Activated CD8-positive, alpha-beta T cell treated with anti-CD3 and anti-CD28 coated beads, Interleukin-2, amount 10 ng/mL, durations not matched to agents 7 days and 5 days (primary cell): ENCODE data around the gene MYO1B. TPM values are rescaled to one million over a fixed set of nuclear protein-coding genes. Genes with fewer than 3 reads are reported as not detected.

Source experiments
- ATAC-seq: fragments of 150-1000 bp; cut with Tn5 transposase; one replicate; pipeline ENCODE4 v1.10.0; 2021; ENCODE audit warnings: moderate library complexity
- CTCF ChIA-PET: fragments of 350-600 bp; sonication (Branson Sonifier 250); formaldehyde crosslinking; loops from one replicate; lab custom pipeline; 2021; ENCODE audit warnings: antibody characterized with exemption; lab: Charles Lee
- POLR2A ChIA-PET: fragments of 350-600 bp; sonication (Branson Sonifier 250); formaldehyde crosslinking; loops from one replicate; lab custom pipeline; 2021; ENCODE audit warnings: antibody characterized with exemption; lab: Charles Lee
- DNase-seq: peaks from one replicate; pipeline ENCODE4 v3.0.0-alpha.2; 2020
- H3K27ac Mint-ChIP-seq: one replicate; pipeline ENCODE4 v1.8.0; 2021; ENCODE audit warnings: mild to moderate bottlenecking, mixed read lengths
- H3K27me3 Mint-ChIP-seq: one replicate; pipeline ENCODE4 v1.8.0; 2021; ENCODE audit warnings: low read depth, mixed read lengths
- H3K36me3 Mint-ChIP-seq: one replicate; pipeline ENCODE4 v1.8.0; 2021; ENCODE audit warnings: low read depth, mixed read lengths
- H3K4me1 Mint-ChIP-seq: one replicate; pipeline ENCODE4 v1.8.0; 2021; ENCODE audit warnings: low read depth, mixed read lengths
- H3K4me3 Mint-ChIP-seq: one replicate; pipeline ENCODE4 v1.8.0; 2021; ENCODE audit warnings: mild to moderate bottlenecking, mixed read lengths
- H3K9me3 Mint-ChIP-seq: one replicate; pipeline ENCODE4 v1.8.0; 2022; ENCODE audit warnings: mixed read lengths; ENCODE audit not compliant: insufficient read depth
- total RNA-seq, 2 experiments: library from RNA; stranded (reverse); gene quantifications; one replicate each; pipeline ENCODE4 v1.2.3, GENCODE V29; 2021

Gene MYO1B
- total RNA-seq, 2 experiments from 2014 or later = 2.6 to 3.4 TPM

GRCh38 chr2:191226196-191226595 lies 19.0 kb upstream of the MYO1B start:
- DNase-seq = no peak
- no peaks in the 10 kb centered on the region for H3K4me1 Mint-ChIP-seq
- CTCF ChIA-PET = interaction anchor here (2.6 kb wide), 1 partner anchor 174 kb away, joined by 7 read pairs; no protein-coding TSS in a partner anchor

GRCh38 chr2:191228333-191228732 lies 16.9 kb upstream of the MYO1B start:
- no peak overlapping the region for H3K27ac Mint-ChIP-seq
- ATAC-seq (no peak), DNase-seq (no peak)
- H3K4me1 Mint-ChIP-seq = no peaks in the 10 kb centered on the region
- H3K36me3 Mint-ChIP-seq = no peaks in the 10 kb centered on the region
- no peak overlapping the region for H3K4me3 Mint-ChIP-seq
- H3K27me3 Mint-ChIP-seq = no peaks in the 10 kb centered on the region
- H3K9me3 Mint-ChIP-seq = no peaks in the 10 kb centered on the region
- CTCF ChIA-PET = no interaction called here
- POLR2A ChIA-PET = no interaction called here

More at GRCh38 chr2:191226196-191226595, 19.0 kb upstream of the MYO1B start:
- no peak overlapping the region for H3K4me3 Mint-ChIP-seq
- H3K27me3 Mint-ChIP-seq = no peaks in the 10 kb centered on the region
- no peaks in the 10 kb centered on the region for H3K9me3 Mint-ChIP-seq
- POLR2A ChIA-PET = no interaction called here
- H3K27ac Mint-ChIP-seq = no peak overlapping the region
- ATAC-seq = no peak
- H3K36me3 Mint-ChIP-seq = no peaks in the 10 kb centered on the region

- no peaks in the 10 kb centered on the region for H3K9me3 Mint-ChIP-seq
- no peak overlapping the region for H3K27ac Mint-ChIP-seq
- ChIA-PET POLR2A (no interaction called here), CTCF (no interaction called here)
- no peaks in the 10 kb centered on the region for H3K27me3 Mint-ChIP-seq
- ATAC-seq = no peak
- no peaks in the 10 kb centered on the region for H3K4me1 Mint-ChIP-seq
- no peaks in the 10 kb centered on the region for H3K36me3 Mint-ChIP-seq
- DNase-seq = no peak
- H3K4me3 Mint-ChIP-seq = no peak overlapping the region
Observed at GRCh38 chr2:191228861-191229260, 16.3 kb upstream of the MYO1B start.

GRCh38 chr2:191230174-191230573 lies 15.0 kb upstream of the MYO1B start:
- H3K27me3 Mint-ChIP-seq = no peaks in the 10 kb centered on the region
- ChIA-PET CTCF (interaction anchor here (2.3 kb wide), 1 partner anchor 12 kb away, joined by 8 read pairs; no protein-coding TSS in a partner anchor), POLR2A (no interaction called here)
- H3K4me1 Mint-ChIP-seq = no peaks in the 10 kb centered on the region
- no peak for ATAC-seq
- H3K4me3 Mint-ChIP-seq = no peak overlapping the region
- DNase-seq = no peak
- no peaks in the 10 kb centered on the region for H3K9me3 Mint-ChIP-seq
- no peaks in the 10 kb centered on the region for H3K36me3 Mint-ChIP-seq
- no peak overlapping the region for H3K27ac Mint-ChIP-seq

GRCh38 chr2:191231995-191232394 lies 13.2 kb upstream of the MYO1B start:
- POLR2A ChIA-PET = no interaction called here
- no peak for DNase-seq
- Mint-ChIP-seq H3K27ac (no peak overlapping the region), H3K27me3 (no peaks in the 10 kb centered on the region), H3K4me1 (no peaks in the 10 kb centered on the region), H3K9me3 (no peaks in the 10 kb centered on the region), H3K4me3 (no peak overlapping the region), H3K36me3 (no peaks in the 10 kb centered on the region)
- CTCF ChIA-PET = interaction anchor here (2.3 kb wide), 1 partner anchor 13 kb away, joined by 8 read pairs; no protein-coding TSS in a partner anchor
- no peak for ATAC-seq

- no peak overlapping the region for H3K4me3 Mint-ChIP-seq
- no peak overlapping the region for H3K27ac Mint-ChIP-seq
- no peaks in the 10 kb centered on the region for H3K27me3 Mint-ChIP-seq
- no peaks in the 10 kb centered on the region for H3K9me3 Mint-ChIP-seq
- no peak for ATAC-seq
- CTCF ChIA-PET = no interaction called here
- POLR2A ChIA-PET = no interaction called here
- H3K36me3 Mint-ChIP-seq = no peaks in the 10 kb centered on the region
- DNase-seq = no peak
- no peaks in the 10 kb centered on the region for H3K4me1 Mint-ChIP-seq
Observed at GRCh38 chr2:191233533-191233932, 11.7 kb upstream of the MYO1B start.

- no peak overlapping the region for H3K27ac Mint-ChIP-seq
- H3K4me3 Mint-ChIP-seq = no peak overlapping the region
- ATAC-seq (no peak), DNase-seq (no peak)
- H3K9me3 Mint-ChIP-seq = no peaks in the 10 kb centered on the region
- H3K27me3 Mint-ChIP-seq = no peaks in the 10 kb centered on the region
- no peaks in the 10 kb centered on the region for H3K36me3 Mint-ChIP-seq
- no peaks in the 10 kb centered on the region for H3K4me1 Mint-ChIP-seq
- ChIA-PET POLR2A (no interaction called here), CTCF (no interaction called here)
Observed at GRCh38 chr2:191234376-191234775, 10.8 kb upstream of the MYO1B start.

GRCh38 chr2:191240871-191241270 lies 4.3 kb upstream of the MYO1B start:
- H3K36me3 Mint-ChIP-seq = no peaks in the 10 kb centered on the region
- ChIA-PET POLR2A (no interaction called here), CTCF (interaction anchor here (2.7 kb wide), 1 partner anchor 22 kb away, joined by 6 read pairs; no protein-coding TSS in a partner anchor)
- DNase-seq = no peak
- H3K4me3 Mint-ChIP-seq = no peak overlapping the region
- no peak for ATAC-seq
- peaks cover 8% of the 10 kb centered on the region for H3K27me3 Mint-ChIP-seq
- H3K27ac Mint-ChIP-seq = no peak overlapping the region
- H3K4me1 Mint-ChIP-seq = peaks cover 3% of the 10 kb centered on the region
- no peaks in the 10 kb centered on the region for H3K9me3 Mint-ChIP-seq

- Mint-ChIP-seq H3K9me3 (no peaks in the 10 kb centered on the region), H3K36me3 (no peaks in the 10 kb centered on the region), H3K4me1 (peaks cover 7% of the 10 kb centered on the region), H3K27me3 (peaks cover 11% of the 10 kb centered on the region), H3K27ac (no peak overlapping the region), H3K4me3 (no peak overlapping the region)
- ATAC-seq = no peak
- ChIA-PET POLR2A (no interaction called here), CTCF (no interaction called here)
- DNase-seq = no peak
Observed at GRCh38 chr2:191241418-191241817, 3.8 kb upstream of the MYO1B start.

GRCh38 chr2:191243154-191243553 lies 2.0 kb upstream of the MYO1B start:
- H3K4me3 Mint-ChIP-seq = no peak overlapping the region
- no peaks in the 10 kb centered on the region for H3K9me3 Mint-ChIP-seq
- H3K36me3 Mint-ChIP-seq = no peaks in the 10 kb centered on the region
- POLR2A ChIA-PET = interaction anchor here (0.5 kb wide), 1 partner anchor 448 kb away, joined by 3 read pairs; no protein-coding TSS in a partner anchor
- DNase-seq = no peak
- H3K27ac Mint-ChIP-seq = no peak overlapping the region
- H3K4me1 Mint-ChIP-seq = peaks cover 11% of the 10 kb centered on the region
- CTCF ChIA-PET = no interaction called here
- ATAC-seq = no peak
- H3K27me3 Mint-ChIP-seq = peaks cover 22% of the 10 kb centered on the region

GRCh38 chr2:191244350-191244749 lies 854 bp upstream of the MYO1B start:
- ATAC-seq (no peak), DNase-seq (no peak)
- Mint-ChIP-seq H3K27ac (no peak overlapping the region), H3K9me3 (no peaks in the 10 kb centered on the region), H3K27me3 (peaks cover 22% of the 10 kb centered on the region), H3K4me1 (peaks cover 11% of the 10 kb centered on the region), H3K4me3 (peak overlapping the region; percentile 67), H3K36me3 (no peaks in the 10 kb centered on the region)
- POLR2A ChIA-PET = no interaction called here
- CTCF ChIA-PET = no interaction called here

- DNase-seq (peak; percentile 35), ATAC-seq (peak; percentile 34)
- ChIA-PET CTCF (interaction anchor here (0.6 to 1.3 kb wide), 2 partner anchors 194 to 255 kb away, joined by 3 to 4 read pairs; no protein-coding TSS in a partner anchor), POLR2A (interaction anchor here (0.6 to 1.0 kb wide), 3 partner anchors 18 to 234 kb away, joined by 3 to 4 read pairs (median 4); no protein-coding TSS in a partner anchor)
- H3K27ac Mint-ChIP-seq = no peak overlapping the region
- peaks cover 20% of the 10 kb centered on the region for H3K27me3 Mint-ChIP-seq
- peaks cover 11% of the 10 kb centered on the region for H3K4me1 Mint-ChIP-seq
- H3K4me3 Mint-ChIP-seq = peak overlapping the region; percentile 72
- H3K9me3 Mint-ChIP-seq = no peaks in the 10 kb centered on the region
- no peaks in the 10 kb centered on the region for H3K36me3 Mint-ChIP-seq
Observed at GRCh38 chr2:191245869-191246531, 796 bp downstream of the MYO1B start.
